Esophagus squamous epithelium (tissue), 5 donors: Measurements from ENCODE around the gene OLIG1. TPM values are rescaled to one million over a fixed set of nuclear protein-coding genes. Genes with fewer than 3 reads are reported as not detected.

Source experiments
- DNase-seq: peaks from one replicate; lab custom pipeline; 2025; lab: John Stamatoyannopoulos, UW
- H3K27ac ChIP-seq, 4 donors: fragments of 200-600 bp; sonication (generic); one replicate each; pipeline ENCODE4 v1.5.1; 2016 to 2019; ENCODE audit warnings: mild to moderate bottlenecking in 1 of 4
- H3K27me3 ChIP-seq, 4 donors: fragments of 200-600 bp; sonication (generic); 1 replicate in 3 of 4; 2 replicates in 1 of 4; pipeline versions ENCODE4 v1.5.1 to v1.6.0; 2017 to 2021; ENCODE audit warnings: antibody characterized with exemption in 1 of 4
- H3K36me3 ChIP-seq, 3 donors: fragments of 200-600 bp; sonication (generic); one replicate each; pipeline ENCODE4 v1.5.1; 2016 to 2019
- H3K4me1 ChIP-seq, 3 donors: fragments of 200-600 bp; sonication (generic); one replicate each; pipeline ENCODE4 v1.5.1; 2017 to 2019
- H3K4me3 ChIP-seq, 4 donors: fragments of 200-600 bp; sonication (generic); 1 replicate in 3 of 4; 2 replicates in 1 of 4; pipeline ENCODE4 v1.5.1; 2016 to 2019; ENCODE audit warnings: mild to moderate bottlenecking in 2 of 4, moderate library complexity in 1 of 4
- H3K9me3 ChIP-seq, 3 donors: fragments of 200-600 bp; sonication (generic); one replicate each; pipeline ENCODE4 v1.5.1; 2016 to 2019
- CTCF ChIP-seq, 6 experiments: fragments of 450-650 bp in 4 of 6; fragments of 200-600 bp in 2 of 6; sonication (generic) in 2 of 6; IDR thresholded peaks; one replicate each; pipeline ENCODE4 v1.5.1; 2016 to 2019; ENCODE audit warnings: antibody characterized with exemption in 6 of 6, mild to moderate bottlenecking in 4 of 6, moderate library complexity in 4 of 6
- POLR2A ChIP-seq, 4 donors: fragments of 450-650 bp; IDR thresholded peaks; one replicate each; pipeline ENCODE4 v1.6.1; 2017; ENCODE audit warnings: antibody characterized with exemption in 4 of 4, mild to moderate bottlenecking in 4 of 4, moderate library complexity in 3 of 4
- WGBS, 2 donors: methylation state at CpG; one replicate each; pipeline ENCODE4 v1.1.5; 2018; 5-methylcytosine and 5-hydroxymethylcytosine counted together
- intact Hi-C: fragments of 100-400 bp; cut with DNase I; formaldehyde crosslinking; loops from one replicate; pipeline ENCODE4 v1.15.0; 2022
- total RNA-seq, 4 donors: library from RNA; depleted of rRNA; stranded (reverse); fragments of >200 nt; gene quantifications; one replicate each; pipeline ENCODE4 v1.1.0, GENCODE V29; 2016
- donor health status: DM: yes; HTN: yes; CAD: no.

The OLIG1 gene
- total RNA-seq, 4 donors from 2014 or later, result not detected

- Histone ChIP-seq H3K36me3 (no peaks in the 10 kb centered on the region), H3K4me1 (no peaks in the 10 kb centered on the region), H3K27me3 (peaks cover 0 to 59% (median 0%) of the 10 kb centered on the region in 4 donors), H3K4me3 (no peak overlapping the region), H3K27ac (no peak overlapping the region), H3K9me3 (no peaks in the 10 kb centered on the region)
- DNase-seq, result no peak
- TF ChIP-seq CTCF (IDR thresholded peaks at IDR 0.05), result no peak
- TF ChIP-seq POLR2A (IDR thresholded peaks at IDR 0.05), result no peak
- intact Hi-C loops, result no loop called here
- WGBS, 2 donors, result 67 to 83% methylated on average over 8 to 11 of the region's 30 CpGs
Measured at GRCh38 chr21:33101300-33101911, 31.5 kb downstream of the OLIG1 start.

- Histone ChIP-seq H3K27me3 (peaks cover 0 to 82% (median 8%) of the 10 kb centered on the region in 4 donors), H3K4me1 (peaks cover 3 to 10% (median 5%) of the 10 kb centered on the region in 3 donors), H3K36me3 (no peaks in the 10 kb centered on the region), H3K4me3 (no peak overlapping the region), H3K27ac (no peak overlapping the region), H3K9me3 (no peaks in the 10 kb centered on the region)
- no peak for TF ChIP-seq POLR2A (IDR thresholded peaks at IDR 0.05)
- no peak for TF ChIP-seq CTCF (IDR thresholded peaks at IDR 0.05)
- intact Hi-C loops, result no loop called here
- no peak for DNase-seq
- 30 to 33% methylated on average over 2 of the region's 2 CpGs for WGBS, 2 donors
Measured at GRCh38 chr21:33105088-33105487, 35.1 kb downstream of the OLIG1 start.

- Histone ChIP-seq H3K27me3 (peaks cover 0 to 92% (median 9%) of the 10 kb centered on the region in 4 donors), H3K9me3 (no peaks in the 10 kb centered on the region), H3K4me3 (no peak overlapping the region), H3K4me1 (peaks cover 3 to 23% (median 5%) of the 10 kb centered on the region in 3 donors), H3K27ac (no peak overlapping the region), H3K36me3 (no peaks in the 10 kb centered on the region)
- intact Hi-C loops, result no loop called here
- DNase-seq, result no peak
- TF ChIP-seq POLR2A (IDR thresholded peaks at IDR 0.05) (no peak), CTCF (IDR thresholded peaks at IDR 0.05) (no peak)
- 81 to 93% methylated on average over 4 of the region's 4 CpGs for WGBS, 2 donors
Measured at GRCh38 chr21:33108228-33108627, 38.3 kb downstream of the OLIG1 start.

- Histone ChIP-seq H3K27me3 (peaks cover 0 to 92% (median 9%) of the 10 kb centered on the region in 4 donors), H3K4me3 (peak overlapping the region in 1 of 4 donors; percentile 34), H3K9me3 (no peaks in the 10 kb centered on the region), H3K27ac (no peak overlapping the region), H3K36me3 (no peaks in the 10 kb centered on the region), H3K4me1 (peaks cover 3 to 23% (median 5%) of the 10 kb centered on the region in 3 donors)
- WGBS, 2 donors, result 3 to 22% methylated on average over 12 to 25 of the region's 45 CpGs
- DNase-seq, result no peak
- intact Hi-C loops, result no loop called here
- TF ChIP-seq CTCF (IDR thresholded peaks at IDR 0.05), result no peak
Measured at GRCh38 chr21:33109574-33110339, 39.8 kb downstream of the OLIG1 start.

GRCh38 chr21:33110340-33110715 lies 40.4 kb downstream of the OLIG1 start:
- intact Hi-C loops, result no loop called here
- no peaks in the 10 kb centered on the region for H3K36me3 ChIP-seq
- H3K4me1 ChIP-seq, result peaks cover 3 to 23% (median 5%) of the 10 kb centered on the region in 3 donors
- TF ChIP-seq POLR2A (IDR thresholded peaks at IDR 0.05) (no peak), CTCF (IDR thresholded peaks at IDR 0.05) (no peak)
- WGBS, 2 donors, result 60 to 64% methylated on average over 9 of the region's 9 CpGs
- no peaks in the 10 kb centered on the region for H3K9me3 ChIP-seq
- no peak overlapping the region for H3K4me3 ChIP-seq
- H3K27me3 ChIP-seq, result peaks cover 0 to 92% (median 9%) of the 10 kb centered on the region in 4 donors
- no peak overlapping the region for H3K27ac ChIP-seq
- DNase-seq, result no peak
